Measurements from ENCODE around the gene CAMK1D. TPM values are rescaled to one million over a fixed set of nuclear protein-coding genes. Genes with fewer than 3 reads are reported as not detected.
"Not testable (repeated sequence)": the region's sequence is repeated elsewhere in the genome, so short reads cannot be mapped to it uniquely, and the experiment has no call there.

CAMK1D gene
- total RNA-seq, 1 donor from 2014 or later: 36.3 TPM

- Mint-ChIP-seq H3K4me3 (ENCODE audit: unreplicated experiment) (no peak overlapping the region), H3K27ac (ENCODE audit: unreplicated experiment) (no peak overlapping the region)
These were observed 83.2 kb downstream of the CAMK1D start for GRCh38 chr10:12432402-12433189.

GRCh38 chr10:12434277-12434676 is 84.9 kb downstream of the CAMK1D start:
- peaks cover 22% of the 10 kb centered on the region for H3K4me1 Mint-ChIP-seq (ENCODE audit: low read depth)
- no peak for DNase-seq (ENCODE audit: low spot score)
- H3K36me3 Mint-ChIP-seq (ENCODE audit: low read depth): no peaks in the 10 kb centered on the region
- no peak overlapping the region for H3K4me3 Mint-ChIP-seq (ENCODE audit: unreplicated experiment)
- H3K9me3 Mint-ChIP-seq (ENCODE audit: low read depth): no peaks in the 10 kb centered on the region
- no peak overlapping the region for H3K27ac Mint-ChIP-seq (ENCODE audit: unreplicated experiment)
- no peaks in the 10 kb centered on the region for H3K27me3 Mint-ChIP-seq (ENCODE audit: low read depth)
- no peak for TF ChIP-seq CTCF (IDR thresholded peaks at IDR 0.05)

More at GRCh38 chr10:12432402-12433189, 83.2 kb downstream of the CAMK1D start:
- TF ChIP-seq CTCF (IDR thresholded peaks at IDR 0.05): no peak
- no peaks in the 10 kb centered on the region for H3K9me3 Mint-ChIP-seq (ENCODE audit: low read depth)
- H3K4me1 Mint-ChIP-seq (ENCODE audit: low read depth): peaks cover 5% of the 10 kb centered on the region
- H3K27me3 Mint-ChIP-seq (ENCODE audit: low read depth): no peaks in the 10 kb centered on the region
- DNase-seq (ENCODE audit: low spot score): no peak
- H3K36me3 Mint-ChIP-seq (ENCODE audit: low read depth): no peaks in the 10 kb centered on the region

GRCh38 chr10:12434677-12435076 is 85.3 kb downstream of the CAMK1D start:
- DNase-seq (ENCODE audit: low spot score); H3K4me3 Mint-ChIP-seq (ENCODE audit: unreplicated experiment); H3K9me3 Mint-ChIP-seq (ENCODE audit: low read depth); H3K27me3 Mint-ChIP-seq (ENCODE audit: low read depth); H3K36me3 Mint-ChIP-seq (ENCODE audit: low read depth); H3K27ac Mint-ChIP-seq (ENCODE audit: unreplicated experiment): not testable (repeated sequence)
- H3K4me1 Mint-ChIP-seq (ENCODE audit: low read depth): peaks cover 26% of the 10 kb centered on the region

GRCh38 chr10:12435348-12435747 is 86.0 kb downstream of the CAMK1D start:
- no peaks in the 10 kb centered on the region for H3K36me3 Mint-ChIP-seq (ENCODE audit: low read depth)
- no peak for DNase-seq (ENCODE audit: low spot score)
- H3K9me3 Mint-ChIP-seq (ENCODE audit: low read depth): no peaks in the 10 kb centered on the region
- no peaks in the 10 kb centered on the region for H3K27me3 Mint-ChIP-seq (ENCODE audit: low read depth)
- no peak overlapping the region for H3K4me3 Mint-ChIP-seq (ENCODE audit: unreplicated experiment)
- peaks cover 23% of the 10 kb centered on the region for H3K4me1 Mint-ChIP-seq (ENCODE audit: low read depth)
- no peak overlapping the region for H3K27ac Mint-ChIP-seq (ENCODE audit: unreplicated experiment)
- no peak for TF ChIP-seq CTCF (IDR thresholded peaks at IDR 0.05)

- H3K27ac Mint-ChIP-seq (ENCODE audit: unreplicated experiment): peak overlapping the region; percentile 45
- no peak for DNase-seq (ENCODE audit: low spot score)
- H3K4me1 Mint-ChIP-seq (ENCODE audit: low read depth): peaks cover 28% of the 10 kb centered on the region
- no peak overlapping the region for H3K4me3 Mint-ChIP-seq (ENCODE audit: unreplicated experiment)
- H3K27me3 Mint-ChIP-seq (ENCODE audit: low read depth): no peaks in the 10 kb centered on the region
- H3K36me3 Mint-ChIP-seq (ENCODE audit: low read depth): no peaks in the 10 kb centered on the region
- TF ChIP-seq CTCF (IDR thresholded peaks at IDR 0.05): no peak
- H3K9me3 Mint-ChIP-seq (ENCODE audit: low read depth): no peaks in the 10 kb centered on the region
These were observed 89.8 kb downstream of the CAMK1D start for GRCh38 chr10:12438919-12439692.

- not testable (repeated sequence) for H3K36me3 Mint-ChIP-seq (ENCODE audit: low read depth); H3K4me3 Mint-ChIP-seq (ENCODE audit: unreplicated experiment); H3K27me3 Mint-ChIP-seq (ENCODE audit: low read depth); H3K9me3 Mint-ChIP-seq (ENCODE audit: low read depth); DNase-seq (ENCODE audit: low spot score)
- peaks cover 31% of the 10 kb centered on the region for H3K4me1 Mint-ChIP-seq (ENCODE audit: low read depth)
- peak overlapping the region; percentile 52 for H3K27ac Mint-ChIP-seq (ENCODE audit: unreplicated experiment)
These were observed 90.4 kb downstream of the CAMK1D start for GRCh38 chr10:12439767-12440166.
